Endothelial cell of umbilical vein (primary cell): Measurements from ENCODE around the gene LCNL1.

Experiments used
- CTCF ChIP-seq, 2 donors: IDR thresholded peaks; 1 replicate in 1 of 2; 2 replicates in 1 of 2; pipeline ENCODE4 v1.5.1; 2011; ENCODE audit warnings: low read length in 2 of 2, mild to moderate bottlenecking in 2 of 2, moderate library complexity in 2 of 2, control low read depth in 1 of 2, inconsistent platforms in 1 of 2, low read depth in 1 of 2; ENCODE audit not compliant: insufficient read depth in 1 of 2; ENCODE audit errors: extremely low read depth in 1 of 2
- EZH2 ChIP-seq: IDR thresholded peaks from 2 replicates; pipeline ENCODE4 v1.6.1; 2012; ENCODE audit warnings: borderline replicate concordance, low read depth, mild to moderate bottlenecking, moderate library complexity, low read length, inconsistent platforms; ENCODE audit not compliant: severe bottlenecking
- MYC ChIP-seq: IDR thresholded peaks from one replicate; pipeline ENCODE4 v1.6.1; 2011; ENCODE audit warnings: mild to moderate bottlenecking, low read depth, low read length

- TF ChIP-seq EZH2 (no peak), MYC (no peak), CTCF (IDR thresholded peaks at IDR 0.05; ENCODE audit: extremely low read depth in 1 of 2, insufficient read depth in 1 of 2, low read depth in 1 of 2, low read length in 2 of 2) (no peak)
Measured at GRCh38 chr9:136963751-136964150, 19.0 kb upstream of the LCNL1 start.
